ENCODE measurements around the gene TRAK1. TPM values are rescaled to one million over a fixed set of nuclear protein-coding genes. Genes with fewer than 3 reads are reported as not detected.

Gene TRAK1
- total RNA-seq, 6 experiments from 2014 or later = 50.6 to 54.3 (median 52.3) TPM

GRCh38 chr3:42214565-42215283 is 123.6 kb downstream of the TRAK1 start:
- Mint-ChIP-seq H3K4me3 (peak overlapping the region; percentile 63), H3K27ac (peak overlapping the region; percentile 63), H3K27me3 (ENCODE audit: insufficient read depth) (no peaks in the 10 kb centered on the region), H3K9me3 (no peaks in the 10 kb centered on the region), H3K36me3 (ENCODE audit: low read depth) (peaks cover 17% of the 10 kb centered on the region), H3K4me1 (ENCODE audit: low read depth) (peaks cover 50% of the 10 kb centered on the region)
- no peak for TF ChIP-seq CTCF (IDR thresholded peaks at IDR 0.05)
- peak; percentile 65 for DNase-seq

GRCh38 chr3:42216302-42216701 is 125.1 kb downstream of the TRAK1 start:
- H3K36me3 Mint-ChIP-seq (ENCODE audit: low read depth) = peaks cover 21% of the 10 kb centered on the region; the same call in 1 of the 2 replicates
- H3K27me3 Mint-ChIP-seq (ENCODE audit: insufficient read depth) = no peaks in the 10 kb centered on the region

GRCh38 chr3:42216931-42217333 is 125.8 kb downstream of the TRAK1 start:
- peaks cover 50% of the 10 kb centered on the region for H3K4me1 Mint-ChIP-seq (ENCODE audit: low read depth)
- peak overlapping the region; percentile 51 for H3K27ac Mint-ChIP-seq
- no peaks in the 10 kb centered on the region for H3K27me3 Mint-ChIP-seq (ENCODE audit: insufficient read depth)
- peaks cover 16% of the 10 kb centered on the region; the same call in 1 of the 2 replicates for H3K36me3 Mint-ChIP-seq (ENCODE audit: low read depth)
- TF ChIP-seq CTCF (IDR thresholded peaks at IDR 0.05) = no peak
- H3K9me3 Mint-ChIP-seq = no peaks in the 10 kb centered on the region
- peak; percentile 70 for DNase-seq
- no peak overlapping the region; the same call in 1 of the 2 replicates for H3K4me3 Mint-ChIP-seq

More at GRCh38 chr3:42216302-42216701, 125.1 kb downstream of the TRAK1 start:
- no peak for DNase-seq
- TF ChIP-seq CTCF (IDR thresholded peaks at IDR 0.05) = no peak
- H3K9me3 Mint-ChIP-seq = no peaks in the 10 kb centered on the region
- peaks cover 50% of the 10 kb centered on the region for H3K4me1 Mint-ChIP-seq (ENCODE audit: low read depth)
- H3K4me3 Mint-ChIP-seq = peak overlapping the region; percentile 50; the same call in 1 of the 2 replicates
- peak overlapping the region; percentile 51 for H3K27ac Mint-ChIP-seq

GRCh38 chr3:42220436-42221121 is 129.4 kb downstream of the TRAK1 start:
- no peak for TF ChIP-seq CTCF (IDR thresholded peaks at IDR 0.05)
- Mint-ChIP-seq H3K4me3 (no peak overlapping the region), H3K27ac (no peak overlapping the region), H3K27me3 (ENCODE audit: insufficient read depth) (no peaks in the 10 kb centered on the region), H3K36me3 (ENCODE audit: low read depth) (peaks cover 22% of the 10 kb centered on the region), H3K9me3 (no peaks in the 10 kb centered on the region), H3K4me1 (ENCODE audit: low read depth) (peaks cover 39% of the 10 kb centered on the region)
- DNase-seq = no peak

- peaks cover 23% of the 10 kb centered on the region for H3K36me3 Mint-ChIP-seq (ENCODE audit: low read depth)
Observed at GRCh38 chr3:42222942-42223693, 132.0 kb downstream of the TRAK1 start.

More at GRCh38 chr3:42222942-42223693, 132.0 kb downstream of the TRAK1 start:
- no peak for DNase-seq
- Mint-ChIP-seq H3K4me1 (ENCODE audit: low read depth) (peaks cover 26% of the 10 kb centered on the region), H3K27me3 (ENCODE audit: insufficient read depth) (no peaks in the 10 kb centered on the region; the same call in 1 of the 2 replicates), H3K4me3 (no peak overlapping the region), H3K9me3 (no peaks in the 10 kb centered on the region), H3K27ac (no peak overlapping the region)
- no peak for TF ChIP-seq CTCF (IDR thresholded peaks at IDR 0.05)

Data from HFFc6 (cell line).